HG03520 (cell line): Measurements from ENCODE around the gene PTPRU.
"Not testable (repeated sequence)": the region's sequence is repeated elsewhere in the genome, so short reads cannot be mapped to it uniquely, and the experiment has no call there.

ENCODE experiments used
- ATAC-seq: cut with Tn5 transposase; IDR thresholded peaks from one replicate; pipeline ENCODE4 v1.9.1; 2021; ENCODE audit warnings: mild to moderate bottlenecking, moderate library complexity; ENCODE audit not compliant: unreplicated experiment

PTPRU gene

GRCh38 chr1:29312469-29313461 is 76.4 kb downstream of the PTPRU start:
- no peak for ATAC-seq

GRCh38 chr1:29314685-29315084 is 78.4 kb downstream of the PTPRU start:
- ATAC-seq: not testable (repeated sequence)

GRCh38 chr1:29315262-29315661 is 78.9 kb downstream of the PTPRU start:
- no peak for ATAC-seq

- no peak for ATAC-seq
Measured at GRCh38 chr1:29315876-29316275, 79.6 kb downstream of the PTPRU start.

- ATAC-seq: no peak
Measured at GRCh38 chr1:29317063-29317915, 81.0 kb downstream of the PTPRU start.

GRCh38 chr1:29317916-29318530 is 81.7 kb downstream of the PTPRU start:
- ATAC-seq: no peak

GRCh38 chr1:29318724-29319123 is 82.4 kb downstream of the PTPRU start:
- no peak for ATAC-seq

GRCh38 chr1:29319300-29320110 is 83.2 kb downstream of the PTPRU start:
- no peak for ATAC-seq

- no peak for ATAC-seq
Measured at GRCh38 chr1:29320156-29320940, 84.0 kb downstream of the PTPRU start.

GRCh38 chr1:29321176-29321575 is 84.9 kb downstream of the PTPRU start:
- ATAC-seq: no peak

- ATAC-seq: no peak
Measured at GRCh38 chr1:29322147-29322694, 85.9 kb downstream of the PTPRU start.

- ATAC-seq: no peak
Measured at GRCh38 chr1:29322861-29323585, 86.7 kb downstream of the PTPRU start.

GRCh38 chr1:29323636-29324035 is 87.3 kb downstream of the PTPRU start:
- ATAC-seq: no peak

- no peak for ATAC-seq
Measured at GRCh38 chr1:29324202-29324601, 87.9 kb downstream of the PTPRU start.

- ATAC-seq: no peak
Measured at GRCh38 chr1:29324771-29325351, 88.5 kb downstream of the PTPRU start.

GRCh38 chr1:29325675-29326074 is 89.4 kb downstream of the PTPRU start:
- ATAC-seq: no peak

GRCh38 chr1:29326123-29326522 is 89.8 kb downstream of the PTPRU start:
- no peak for ATAC-seq

GRCh38 chr1:29327223-29327935 is 91.1 kb downstream of the PTPRU start:
- no peak for ATAC-seq
